Measurements from ENCODE around the gene DESI1. TPM values are rescaled to one million over a fixed set of nuclear protein-coding genes. Genes with fewer than 3 reads are reported as not detected.

The DESI1 gene
- total RNA-seq, 1 experiment from 2014 or later, result 38.2 TPM

DNA sequence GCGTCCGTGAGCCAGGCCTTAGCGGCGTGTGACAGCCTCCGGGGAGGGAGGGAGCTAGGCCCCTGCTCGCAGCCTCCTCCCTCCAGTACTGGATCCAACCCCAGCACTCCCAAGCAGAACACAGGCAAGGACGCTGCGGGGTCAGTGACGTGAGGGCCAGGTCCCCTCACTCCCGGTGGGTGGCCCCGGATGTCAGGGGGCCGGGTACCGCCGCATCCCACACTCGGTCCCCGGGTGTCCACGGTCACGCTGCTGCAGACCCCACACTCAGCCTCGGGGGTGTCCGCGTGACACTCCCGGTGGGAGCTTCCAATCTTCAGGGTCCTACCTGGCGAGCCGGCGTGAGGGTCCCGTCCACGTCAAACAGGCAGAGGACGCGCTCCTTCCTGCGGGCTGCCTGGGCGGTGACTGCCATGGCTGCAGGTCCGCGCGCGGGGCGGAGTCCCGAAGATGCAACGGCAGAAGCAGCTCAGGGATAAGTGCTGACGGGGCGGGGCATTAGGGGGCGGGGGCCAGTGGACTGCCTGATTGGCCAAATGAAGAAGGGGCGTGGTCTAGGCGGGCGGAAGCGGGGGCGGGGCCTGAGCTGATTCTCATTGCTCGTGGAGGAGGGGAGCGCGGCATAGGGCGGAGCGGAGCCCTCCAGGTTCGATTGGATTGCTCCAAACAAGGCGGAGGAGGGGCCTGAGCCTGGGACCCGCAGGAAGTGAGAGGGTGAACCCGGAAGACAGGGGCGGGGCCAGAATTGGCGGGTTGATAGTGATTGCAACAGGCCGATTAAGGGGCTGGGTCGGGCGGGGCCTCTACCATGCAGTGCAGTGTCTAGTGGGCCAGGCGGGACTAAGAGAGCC lies 31.2 kb downstream of the DESI1 start, which contains the start of gene PMM1:
TSS of gene PMM1 (minus strand) at position 450 of the 851 bp plus-strand sequence. CDS start at position 415, 35 bp downstream.
- no peaks in the 10 kb centered on the region for H3K27me3 Mint-ChIP-seq (ENCODE audit: insufficient read depth, unreplicated experiment)
- POLR2A ChIA-PET, result interaction anchor here (0.5 to 1.9 kb wide), 26 partner anchors 9 to 1412 kb away, joined by 3 to 27 read pairs (median 4); partner anchors contain the start of genes ACO2, CCDC134, DESI1 and PHF5A
- DNase-seq, result peak; percentile 100
- no TSS peak for BruUV-seq (replicated peaks)
- CTCF ChIA-PET, result interaction anchor here (0.6 to 1.5 kb wide), 10 partner anchors 9 to 186 kb away, joined by 3 to 16 read pairs (median 6); partner anchors contain the start of genes DESI1, POLR3H and XRCC6
- H3K36me3 Mint-ChIP-seq (ENCODE audit: insufficient read depth, unreplicated experiment), result peaks cover 9% of the 10 kb centered on the region
- no peaks in the 10 kb centered on the region for H3K9me3 Mint-ChIP-seq (ENCODE audit: unreplicated experiment)
- peak within 1 kb of the TSS; percentile 87 for H3K4me3 Mint-ChIP-seq (ENCODE audit: unreplicated experiment)
- no peaks in the 10 kb centered on the region for H3K27me3 ChIP-seq (replicated peaks; ENCODE audit: control insufficient read depth, insufficient read depth, low read length)
- H3K4me3 ChIP-seq (ENCODE audit: low read depth, low read length), result peak within 1 kb of the TSS; percentile 92
- intact Hi-C loops (cut with micrococcal nuclease; ENCODE audit: unreplicated experiment), result loop anchor here (1.0 to 10.0 kb wide), 3 partner anchors 32 to 485 kb away; partner anchors contain the start of genes DESI1, NAGA, PHETA2 and POLR3H
- H3K27ac Mint-ChIP-seq (ENCODE audit: unreplicated experiment), result peak within 1 kb of the TSS; percentile 76
- H3K4me1 ChIP-seq, result peaks cover 17% of the 10 kb centered on the region
- TF ChIP-seq, protein P1, sequence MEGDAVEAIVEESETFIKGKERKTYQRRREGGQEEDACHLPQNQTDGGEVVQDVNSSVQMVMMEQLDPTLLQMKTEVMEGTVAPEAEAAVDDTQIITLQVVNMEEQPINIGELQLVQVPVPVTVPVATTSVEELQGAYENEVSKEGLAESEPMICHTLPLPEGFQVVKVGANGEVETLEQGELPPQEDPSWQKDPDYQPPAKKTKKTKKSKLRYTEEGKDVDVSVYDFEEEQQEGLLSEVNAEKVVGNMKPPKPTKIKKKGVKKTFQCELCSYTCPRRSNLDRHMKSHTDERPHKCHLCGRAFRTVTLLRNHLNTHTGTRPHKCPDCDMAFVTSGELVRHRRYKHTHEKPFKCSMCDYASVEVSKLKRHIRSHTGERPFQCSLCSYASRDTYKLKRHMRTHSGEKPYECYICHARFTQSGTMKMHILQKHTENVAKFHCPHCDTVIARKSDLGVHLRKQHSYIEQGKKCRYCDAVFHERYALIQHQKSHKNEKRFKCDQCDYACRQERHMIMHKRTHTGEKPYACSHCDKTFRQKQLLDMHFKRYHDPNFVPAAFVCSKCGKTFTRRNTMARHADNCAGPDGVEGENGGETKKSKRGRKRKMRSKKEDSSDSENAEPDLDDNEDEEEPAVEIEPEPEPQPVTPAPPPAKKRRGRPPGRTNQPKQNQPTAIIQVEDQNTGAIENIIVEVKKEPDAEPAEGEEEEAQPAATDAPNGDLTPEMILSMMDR (IDR thresholded peaks at IDR 0.05; ENCODE audit: insufficient read depth in 1 of 2, low read depth in 1 of 2, low read length in 1 of 2, severe bottlenecking in 1 of 2, unreplicated experiment in 1 of 2), result no peak
- H3K36me3 ChIP-seq (ENCODE audit: control insufficient read depth, insufficient read depth, low read length), result no peaks in the 10 kb centered on the region
- no peaks in the 10 kb centered on the region for H3K9me3 ChIP-seq
- no peaks in the 10 kb centered on the region for H3K4me1 Mint-ChIP-seq (ENCODE audit: low read depth, unreplicated experiment)

DNA sequence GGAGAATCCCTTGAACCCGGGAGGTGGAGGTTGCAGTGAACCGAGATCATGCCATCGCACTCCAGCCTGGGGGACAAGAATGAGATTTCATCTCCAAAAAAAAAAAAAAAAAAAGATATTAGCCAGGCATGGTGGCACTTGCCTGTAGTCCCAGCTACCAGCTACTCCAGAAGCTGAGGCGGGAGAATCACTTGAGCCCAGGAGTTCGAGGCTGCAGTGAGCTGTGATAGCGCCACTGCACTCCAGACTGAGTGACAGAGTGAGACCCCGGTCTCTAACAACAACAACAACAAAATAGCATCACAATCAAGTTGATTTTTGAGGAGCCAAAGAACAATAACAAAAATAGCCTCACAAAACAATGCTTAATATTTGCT lies 33.5 kb downstream of the DESI1 start:
- intact Hi-C loops (cut with micrococcal nuclease; ENCODE audit: unreplicated experiment), result loop anchor here (10.0 kb wide), 1 partner anchor 487 kb away; the partner anchor contains the start of genes NAGA, PHETA2 and SMDT1
- Mint-ChIP-seq H3K36me3 (ENCODE audit: insufficient read depth, unreplicated experiment) (peaks cover 9% of the 10 kb centered on the region), H3K9me3 (ENCODE audit: unreplicated experiment) (no peaks in the 10 kb centered on the region), H3K27me3 (ENCODE audit: insufficient read depth, unreplicated experiment) (no peaks in the 10 kb centered on the region), H3K4me3 (ENCODE audit: unreplicated experiment) (no peak overlapping the region), H3K4me1 (ENCODE audit: low read depth, unreplicated experiment) (no peaks in the 10 kb centered on the region), H3K27ac (ENCODE audit: unreplicated experiment) (peak overlapping the region; percentile 35)
- Histone ChIP-seq H3K27me3 (replicated peaks; ENCODE audit: control insufficient read depth, insufficient read depth, low read length) (no peaks in the 10 kb centered on the region), H3K4me1 (peaks cover 17% of the 10 kb centered on the region), H3K4me3 (ENCODE audit: low read depth, low read length) (no peak overlapping the region), H3K36me3 (ENCODE audit: control insufficient read depth, insufficient read depth, low read length) (no peaks in the 10 kb centered on the region; the same call in 1 of the 2 replicates), H3K9me3 (no peaks in the 10 kb centered on the region)
- DNase-seq, result no peak
- ChIA-PET POLR2A (interaction anchor here (0.6 kb wide), 1 partner anchor 54 kb away, joined by 3 read pairs; no protein-coding TSS in a partner anchor), CTCF (no interaction called here)
- TF ChIP-seq, protein P1 (IDR thresholded peaks at IDR 0.05; ENCODE audit: insufficient read depth in 1 of 2, low read depth in 1 of 2, low read length in 1 of 2, severe bottlenecking in 1 of 2, unreplicated experiment in 1 of 2), result no peak
- BruUV-seq (replicated peaks), result no TSS peak

DNA sequence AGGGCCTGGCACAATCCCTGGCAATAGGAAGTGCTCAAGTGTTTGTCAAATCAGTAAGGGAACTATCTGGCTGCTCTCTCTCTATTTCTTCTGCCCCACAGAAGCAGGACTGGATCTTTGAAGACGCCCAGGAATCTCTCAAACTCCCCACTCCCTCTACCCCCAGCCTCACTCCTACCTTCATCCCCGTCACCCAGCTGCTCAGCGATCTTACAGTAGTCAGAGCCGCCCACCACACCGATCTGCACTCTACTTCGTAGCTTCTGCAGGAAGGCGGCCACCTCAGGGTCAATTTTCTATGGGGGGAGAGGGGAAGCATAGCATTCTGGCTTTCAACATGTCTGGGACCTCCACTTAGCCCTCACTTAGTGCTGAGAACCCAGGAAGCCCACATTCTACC lies 34.9 kb downstream of the DESI1 start:
- POLR2A ChIA-PET, result no interaction called here
- H3K36me3 Mint-ChIP-seq (ENCODE audit: insufficient read depth, unreplicated experiment), result peaks cover 9% of the 10 kb centered on the region
- TF ChIP-seq, protein P1 (IDR thresholded peaks at IDR 0.05; ENCODE audit: insufficient read depth in 1 of 2, low read depth in 1 of 2, low read length in 1 of 2, severe bottlenecking in 1 of 2, unreplicated experiment in 1 of 2), result no peak
- H3K4me3 Mint-ChIP-seq (ENCODE audit: unreplicated experiment), result no peak overlapping the region
- no TSS peak for BruUV-seq (replicated peaks)
- Histone ChIP-seq H3K27me3 (replicated peaks; ENCODE audit: control insufficient read depth, insufficient read depth, low read length) (no peaks in the 10 kb centered on the region), H3K9me3 (no peaks in the 10 kb centered on the region), H3K36me3 (ENCODE audit: control insufficient read depth, insufficient read depth, low read length) (no peaks in the 10 kb centered on the region; the same call in 1 of the 2 replicates), H3K4me1 (peaks cover 17% of the 10 kb centered on the region), H3K4me3 (ENCODE audit: low read depth, low read length) (no peak overlapping the region)
- H3K4me1 Mint-ChIP-seq (ENCODE audit: low read depth, unreplicated experiment), result no peaks in the 10 kb centered on the region
- no peak for DNase-seq
- CTCF ChIA-PET, result interaction anchor here (1.2 kb wide), 1 partner anchor 9 kb away, joined by 3 read pairs; no protein-coding TSS in a partner anchor
- no peaks in the 10 kb centered on the region for H3K9me3 Mint-ChIP-seq (ENCODE audit: unreplicated experiment)
- H3K27me3 Mint-ChIP-seq (ENCODE audit: insufficient read depth, unreplicated experiment), result no peaks in the 10 kb centered on the region
- intact Hi-C loops (cut with micrococcal nuclease; ENCODE audit: unreplicated experiment), result loop anchor here (10.0 kb wide), 1 partner anchor 489 kb away; the partner anchor contains the start of genes NAGA, PHETA2 and SMDT1
- H3K27ac Mint-ChIP-seq (ENCODE audit: unreplicated experiment), result no peak overlapping the region
